SK-N-SH treated with all-trans-retinoic acid at 6 μM for 48 hours (cell line): Measurements from ENCODE around the gene SFRP4.

ENCODE experiments used
- ATAC-seq: fragments of 200-7000 bp; cut with Tn5 transposase; 3 replicates; pipeline ENCODE4 v1.9.1; 2020; ENCODE audit warnings: mild to moderate bottlenecking, moderate library complexity
- ARNTL ChIP-seq: fragments of 450-650 bp; formaldehyde crosslinking; IDR thresholded peaks from 2 replicates; pipeline ENCODE4 v1.5.0; 2020; ENCODE audit warnings: low read depth, mild to moderate bottlenecking, moderate library complexity, borderline replicate concordance
- BACH2 ChIP-seq: fragments of 250-450 bp; sonication (Bioruptor Pico); IDR thresholded peaks from 2 replicates; pipeline ENCODE4 v1.9.0; 2021; ENCODE audit warnings: mild to moderate bottlenecking, borderline replicate concordance
- CSDC2 ChIP-seq: fragments of 250-450 bp; sonication (Bioruptor Pico); IDR thresholded peaks from 2 replicates; pipeline ENCODE4 v1.5.0; 2020; ENCODE audit warnings: mild to moderate bottlenecking, moderate library complexity
- ESRRG ChIP-seq: fragments of 250-450 bp; sonication (Bioruptor Pico); IDR thresholded peaks from 2 replicates; pipeline ENCODE4 v1.6.1; 2021; ENCODE audit warnings: mild to moderate bottlenecking
- GLIS3 ChIP-seq: fragments of 250-450 bp; sonication (Bioruptor Pico); IDR thresholded peaks from 2 replicates; pipeline ENCODE4 v1.5.0; 2020; ENCODE audit warnings: mild to moderate bottlenecking, moderate library complexity
- ISL1 ChIP-seq: fragments of 250-450 bp; sonication (Bioruptor Pico); IDR thresholded peaks from 2 replicates; pipeline ENCODE4 v2.1.2; 2022; ENCODE audit warnings: mild to moderate bottlenecking, moderate library complexity
- OSR1 ChIP-seq: fragments of 250-450 bp; sonication (Bioruptor Pico); IDR thresholded peaks from 2 replicates; pipeline ENCODE4 v1.8.0; 2022; ENCODE audit warnings: moderate library complexity, mild to moderate bottlenecking, inconsistent platforms
- RARB ChIP-seq: fragments of 250-450 bp; sonication (Bioruptor Pico); IDR thresholded peaks from 2 replicates; pipeline ENCODE4 v1.8.0; 2021; ENCODE audit warnings: mild to moderate bottlenecking, moderate library complexity
- TCF4 ChIP-seq: fragments of 250-450 bp; sonication (Bioruptor Pico); IDR thresholded peaks from 2 replicates; pipeline ENCODE4 v1.8.0; 2021; ENCODE audit warnings: mild to moderate bottlenecking, moderate library complexity, borderline replicate concordance
- ZC3H10 ChIP-seq: fragments of 250-450 bp; sonication (Bioruptor Pico); IDR thresholded peaks from 2 replicates; pipeline ENCODE4 v1.5.1; 2021; ENCODE audit warnings: mild to moderate bottlenecking, moderate library complexity
- ZFP3 ChIP-seq: fragments of 250-450 bp; sonication (Bioruptor Pico); IDR thresholded peaks from 2 replicates; pipeline ENCODE4 v1.5.0; 2020; ENCODE audit warnings: mild to moderate bottlenecking, moderate library complexity
- ZFP30 ChIP-seq: fragments of 450-650 bp; formaldehyde crosslinking; IDR thresholded peaks from 2 replicates; pipeline ENCODE4 v1.5.0; 2022; ENCODE audit warnings: mild to moderate bottlenecking, moderate library complexity
- ZNF70 ChIP-seq: fragments of 450-650 bp; formaldehyde crosslinking; IDR thresholded peaks from 2 replicates; pipeline ENCODE4 v1.5.0; 2020; ENCODE audit warnings: mild to moderate bottlenecking, moderate library complexity
- TF ChIP-seq, protein P1 (sequence below): fragments of 250-450 bp; sonication (Bioruptor Pico); IDR thresholded peaks from 2 replicates; pipeline ENCODE4 v1.5.1; 2021; ENCODE audit warnings: mild to moderate bottlenecking, moderate library complexity
- TF ChIP-seq, protein P2 (sequence below): fragments of 250-450 bp; sonication (Bioruptor Pico); IDR thresholded peaks from 2 replicates; pipeline ENCODE4 v1.8.0; 2021; ENCODE audit warnings: low read depth, mild to moderate bottlenecking, moderate library complexity, borderline replicate concordance
- TF ChIP-seq, protein P3 (sequence below): fragments of 250-450 bp; sonication (Bioruptor Pico); IDR thresholded peaks from 2 replicates; pipeline ENCODE4 v1.8.0; 2020; ENCODE audit warnings: mild to moderate bottlenecking, moderate library complexity, borderline replicate concordance
- TF ChIP-seq, protein P4 (sequence below): fragments of 250-450 bp; sonication (Bioruptor Pico); IDR thresholded peaks from 2 replicates; pipeline ENCODE4 v1.5.1; 2020; ENCODE audit warnings: low read depth, mild to moderate bottlenecking, moderate library complexity

Gene SFRP4

DNA sequence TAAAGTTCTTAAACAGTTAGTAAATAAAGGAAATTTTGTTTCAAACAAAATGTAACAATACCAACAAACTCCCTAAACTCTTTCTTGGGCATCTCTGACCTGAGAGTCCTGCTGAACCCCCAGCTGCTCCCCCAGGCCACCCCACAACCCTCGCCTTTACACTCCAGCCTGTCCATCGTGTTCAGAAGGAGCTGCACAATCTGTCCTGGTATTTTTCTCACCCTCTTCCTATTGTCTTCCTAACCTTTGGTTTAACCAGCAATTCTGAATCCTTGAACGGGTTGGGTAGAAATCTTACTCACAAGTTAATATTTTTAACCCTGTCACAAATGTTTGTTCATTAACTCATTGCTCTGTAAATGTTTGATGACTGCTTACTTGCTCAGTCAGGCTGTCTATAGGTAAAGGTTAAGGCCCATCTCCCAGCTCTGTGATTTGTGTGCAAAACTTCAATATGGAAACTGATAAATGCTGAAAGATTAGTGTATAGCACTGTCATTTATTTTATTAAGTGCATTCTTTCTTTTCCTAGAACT, 16.8 kb downstream of the SFRP4 start:
- TF ChIP-seq, protein P1, sequence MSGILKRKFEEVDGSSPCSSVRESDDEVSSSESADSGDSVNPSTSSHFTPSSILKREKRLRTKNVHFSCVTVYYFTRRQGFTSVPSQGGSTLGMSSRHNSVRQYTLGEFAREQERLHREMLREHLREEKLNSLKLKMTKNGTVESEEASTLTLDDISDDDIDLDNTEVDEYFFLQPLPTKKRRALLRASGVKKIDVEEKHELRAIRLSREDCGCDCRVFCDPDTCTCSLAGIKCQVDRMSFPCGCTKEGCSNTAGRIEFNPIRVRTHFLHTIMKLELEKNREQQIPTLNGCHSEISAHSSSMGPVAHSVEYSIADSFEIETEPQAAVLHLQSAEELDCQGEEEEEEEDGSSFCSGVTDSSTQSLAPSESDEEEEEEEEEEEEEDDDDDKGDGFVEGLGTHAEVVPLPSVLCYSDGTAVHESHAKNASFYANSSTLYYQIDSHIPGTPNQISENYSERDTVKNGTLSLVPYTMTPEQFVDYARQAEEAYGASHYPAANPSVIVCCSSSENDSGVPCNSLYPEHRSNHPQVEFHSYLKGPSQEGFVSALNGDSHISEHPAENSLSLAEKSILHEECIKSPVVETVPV (CRISPR knock-in tag): no peak
- TF ChIP-seq, protein P2, sequence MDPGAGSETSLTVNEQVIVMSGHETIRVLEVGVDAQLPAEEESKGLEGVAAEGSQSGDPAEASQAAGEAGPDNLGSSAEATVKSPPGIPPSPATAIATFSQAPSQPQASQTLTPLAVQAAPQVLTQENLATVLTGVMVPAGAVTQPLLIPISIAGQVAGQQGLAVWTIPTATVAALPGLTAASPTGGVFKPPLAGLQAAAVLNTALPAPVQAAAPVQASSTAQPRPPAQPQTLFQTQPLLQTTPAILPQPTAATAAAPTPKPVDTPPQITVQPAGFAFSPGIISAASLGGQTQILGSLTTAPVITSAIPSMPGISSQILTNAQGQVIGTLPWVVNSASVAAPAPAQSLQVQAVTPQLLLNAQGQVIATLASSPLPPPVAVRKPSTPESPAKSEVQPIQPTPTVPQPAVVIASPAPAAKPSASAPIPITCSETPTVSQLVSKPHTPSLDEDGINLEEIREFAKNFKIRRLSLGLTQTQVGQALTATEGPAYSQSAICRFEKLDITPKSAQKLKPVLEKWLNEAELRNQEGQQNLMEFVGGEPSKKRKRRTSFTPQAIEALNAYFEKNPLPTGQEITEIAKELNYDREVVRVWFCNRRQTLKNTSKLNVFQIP (CRISPR knock-in tag): no peak
- TF ChIP-seq ZFP30 (no peak), CSDC2 (CRISPR knock-in tag) (no peak), ZNF70 (CRISPR knock-in tag) (no peak), OSR1 (no peak), BACH2 (no peak), TCF4 (CRISPR knock-in tag) (no peak), ZFP3 (no peak), GLIS3 (CRISPR knock-in tag) (no peak), ARNTL (CRISPR knock-in tag) (no peak)
- TF ChIP-seq, protein P3, sequence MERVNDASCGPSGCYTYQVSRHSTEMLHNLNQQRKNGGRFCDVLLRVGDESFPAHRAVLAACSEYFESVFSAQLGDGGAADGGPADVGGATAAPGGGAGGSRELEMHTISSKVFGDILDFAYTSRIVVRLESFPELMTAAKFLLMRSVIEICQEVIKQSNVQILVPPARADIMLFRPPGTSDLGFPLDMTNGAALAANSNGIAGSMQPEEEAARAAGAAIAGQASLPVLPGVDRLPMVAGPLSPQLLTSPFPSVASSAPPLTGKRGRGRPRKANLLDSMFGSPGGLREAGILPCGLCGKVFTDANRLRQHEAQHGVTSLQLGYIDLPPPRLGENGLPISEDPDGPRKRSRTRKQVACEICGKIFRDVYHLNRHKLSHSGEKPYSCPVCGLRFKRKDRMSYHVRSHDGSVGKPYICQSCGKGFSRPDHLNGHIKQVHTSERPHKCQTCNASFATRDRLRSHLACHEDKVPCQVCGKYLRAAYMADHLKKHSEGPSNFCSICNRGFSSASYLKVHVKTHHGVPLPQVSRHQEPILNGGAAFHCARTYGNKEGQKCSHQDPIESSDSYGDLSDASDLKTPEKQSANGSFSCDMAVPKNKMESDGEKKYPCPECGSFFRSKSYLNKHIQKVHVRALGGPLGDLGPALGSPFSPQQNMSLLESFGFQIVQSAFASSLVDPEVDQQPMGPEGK (CRISPR knock-in tag): no peak
- TF ChIP-seq, protein P4, sequence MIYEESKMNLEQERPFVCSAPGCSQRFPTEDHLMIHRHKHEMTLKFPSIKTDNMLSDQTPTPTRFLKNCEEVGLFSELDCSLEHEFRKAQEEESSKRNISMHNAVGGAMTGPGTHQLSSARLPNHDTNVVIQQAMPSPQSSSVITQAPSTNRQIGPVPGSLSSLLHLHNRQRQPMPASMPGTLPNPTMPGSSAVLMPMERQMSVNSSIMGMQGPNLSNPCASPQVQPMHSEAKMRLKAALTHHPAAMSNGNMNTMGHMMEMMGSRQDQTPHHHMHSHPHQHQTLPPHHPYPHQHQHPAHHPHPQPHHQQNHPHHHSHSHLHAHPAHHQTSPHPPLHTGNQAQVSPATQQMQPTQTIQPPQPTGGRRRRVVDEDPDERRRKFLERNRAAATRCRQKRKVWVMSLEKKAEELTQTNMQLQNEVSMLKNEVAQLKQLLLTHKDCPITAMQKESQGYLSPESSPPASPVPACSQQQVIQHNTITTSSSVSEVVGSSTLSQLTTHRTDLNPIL (CRISPR knock-in tag): no peak
- ATAC-seq: no peak

DNA sequence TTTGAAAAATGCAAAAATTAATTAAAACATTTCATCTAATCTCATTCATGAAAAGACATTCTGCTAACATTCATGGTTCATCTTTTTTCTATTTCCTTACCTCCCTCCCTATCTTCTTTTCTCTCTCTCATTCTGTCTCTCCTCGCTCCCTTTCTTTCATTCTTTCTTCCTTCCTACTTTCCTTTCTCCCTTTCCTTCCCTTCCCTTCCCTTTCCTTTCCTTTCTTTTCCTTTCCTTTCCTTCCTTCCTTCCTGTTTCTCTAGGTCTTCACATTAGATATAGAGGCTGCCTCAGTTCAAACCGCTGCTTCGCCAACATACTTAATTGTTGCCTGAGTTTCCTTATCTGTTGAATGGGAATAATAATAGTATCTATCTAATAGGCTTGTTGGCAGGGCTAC, 21.9 kb downstream of the SFRP4 start:
- no peak for ATAC-seq

More for the DNA sequence above, 21.9 kb downstream of the SFRP4 start:
- no peak for TF ChIP-seq OSR1
- TF ChIP-seq BACH2: no peak
- TF ChIP-seq, protein P1 (CRISPR knock-in tag): no peak
- no peak for TF ChIP-seq ZFP3
- no peak for TF ChIP-seq ISL1 (CRISPR knock-in tag)
- TF ChIP-seq ESRRG (CRISPR knock-in tag): no peak
- TF ChIP-seq CSDC2 (CRISPR knock-in tag): no peak
- TF ChIP-seq ARNTL (CRISPR knock-in tag): no peak
- TF ChIP-seq, protein P4 (CRISPR knock-in tag): no peak
- TF ChIP-seq, protein P2 (CRISPR knock-in tag): no peak
- no peak for TF ChIP-seq RARB
- no peak for TF ChIP-seq ZC3H10 (CRISPR knock-in tag)
- TF ChIP-seq ZFP30: no peak
- TF ChIP-seq, all 23 proteins: peak for 0
